Prostate gland (tissue), 2 donors: Measurements from ENCODE around the gene ATP9A. TPM values are rescaled to one million over a fixed set of nuclear protein-coding genes. Genes with fewer than 3 reads are reported as not detected.

Experiments
- DNase-seq: peaks from one replicate; pipeline ENCODE4 v3.0.0-alpha.2; 2019; ENCODE audit warnings: low spot score
- H3K27ac ChIP-seq, 2 donors: fragments of 200-600 bp; sonication (generic); 2 replicates each; pipeline ENCODE4 v1.5.1; 2017 to 2019
- H3K27me3 ChIP-seq: fragments of 200-600 bp; sonication (generic); replicated peaks from 2 replicates; pipeline ENCODE4 v1.5.1; 2019; ENCODE audit not compliant: insufficient read depth
- H3K36me3 ChIP-seq, 2 donors: fragments of 200-600 bp; sonication (generic); 1 replicate in 1 of 2; 2 replicates in 1 of 2; pipeline versions ENCODE4 v1.5.1 to v1.8.1; 2017 to 2019
- H3K4me1 ChIP-seq: fragments of 200-600 bp; sonication (generic); replicated peaks from 2 replicates; pipeline ENCODE4 v1.5.1; 2019
- H3K4me3 ChIP-seq, 2 donors: fragments of 200-600 bp; sonication (generic); 2 replicates each; pipeline ENCODE4 v1.5.1; 2017 to 2019
- H3K9me3 ChIP-seq: fragments of 200-600 bp; sonication (generic); 2 replicates; pipeline ENCODE4 v1.5.1; 2017
- CTCF ChIP-seq, 4 experiments: fragments of 200-600 bp in 2 of 4; fragments of 450-650 bp in 2 of 4; sonication (generic) in 2 of 4; IDR thresholded peaks; 1 replicate in 3 of 4; 2 replicates in 1 of 4; pipeline ENCODE4 v1.5.1; 2016 to 2019; ENCODE audit warnings: antibody characterized with exemption in 4 of 4, mild to moderate bottlenecking in 2 of 4, moderate library complexity in 2 of 4
- POLR2A ChIP-seq: fragments of 450-650 bp; IDR thresholded peaks from one replicate; pipeline ENCODE4 v1.6.1; 2016; ENCODE audit warnings: antibody characterized with exemption, mild to moderate bottlenecking
- POLR2AphosphoS5 ChIP-seq: sonication (generic); formaldehyde crosslinking; IDR thresholded peaks from one replicate; pipeline ENCODE4 v1.6.1; 2017; ENCODE audit warnings: antibody characterized with exemption
- WGBS: methylation state at CpG from one replicate; pipeline ENCODE4 v1.1.5; 2018; 5-methylcytosine and 5-hydroxymethylcytosine counted together
- intact Hi-C: fragments of 100-400 bp; cut with DNase I; formaldehyde crosslinking; loops from one replicate; pipeline ENCODE4 v1.14.2; 2022
- total RNA-seq, 2 donors: library from RNA; depleted of rRNA; stranded (reverse); fragments of >200 nt; gene quantifications; one replicate each; pipeline ENCODE4 v1.1.0, GENCODE V29; 2016

The ATP9A gene
- total RNA-seq, 2 donors from 2014 or later, result 35.1 to 118 TPM

DNA sequence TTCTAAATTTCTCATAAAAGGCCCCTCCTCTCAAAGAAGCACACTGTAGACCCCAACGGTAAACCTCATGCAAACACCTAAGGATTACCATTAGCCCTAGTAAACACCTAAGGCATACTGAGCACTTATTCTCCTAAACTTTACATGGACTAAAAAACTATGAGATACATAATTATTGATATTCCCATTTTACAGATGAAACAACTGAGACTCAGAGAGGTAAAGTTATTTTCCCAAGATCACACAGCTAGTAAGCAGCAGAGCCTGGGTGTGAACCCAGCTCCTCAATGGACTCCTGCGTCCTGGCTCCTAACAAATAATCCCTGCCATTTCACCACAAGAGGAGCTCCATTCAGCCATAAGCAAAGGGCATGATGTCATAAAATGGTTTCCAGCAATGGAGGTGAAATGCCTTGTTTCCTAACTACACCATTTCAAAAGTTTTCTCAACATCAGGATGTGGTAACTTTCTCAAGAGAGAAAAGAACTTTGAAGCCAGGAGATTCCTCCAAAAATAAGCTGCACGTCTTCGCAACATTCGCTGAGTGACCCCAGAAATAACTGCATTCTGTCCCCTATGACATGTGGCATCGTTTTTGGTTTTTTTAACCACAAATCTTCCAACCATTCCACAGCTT lies 4.1 kb downstream of the ATP9A start:
- TF ChIP-seq CTCF (IDR thresholded peaks at IDR 0.05) (no peak), POLR2A (no peak), POLR2AphosphoS5 (no peak)
- H3K36me3 ChIP-seq, result no peaks in the 10 kb centered on the region
- 85% methylated on average over 6 of the region's 6 CpGs for WGBS
- peak overlapping the region in 1 of 2 donors; percentile 1 for H3K27ac ChIP-seq
- no peak overlapping the region for H3K4me3 ChIP-seq
- no peak for DNase-seq
- intact Hi-C loops, result no loop called here
- H3K9me3 ChIP-seq, result no peaks in the 10 kb centered on the region
- no peaks in the 10 kb centered on the region for H3K27me3 ChIP-seq
- H3K4me1 ChIP-seq, result peaks cover 3% of the 10 kb centered on the region

DNA sequence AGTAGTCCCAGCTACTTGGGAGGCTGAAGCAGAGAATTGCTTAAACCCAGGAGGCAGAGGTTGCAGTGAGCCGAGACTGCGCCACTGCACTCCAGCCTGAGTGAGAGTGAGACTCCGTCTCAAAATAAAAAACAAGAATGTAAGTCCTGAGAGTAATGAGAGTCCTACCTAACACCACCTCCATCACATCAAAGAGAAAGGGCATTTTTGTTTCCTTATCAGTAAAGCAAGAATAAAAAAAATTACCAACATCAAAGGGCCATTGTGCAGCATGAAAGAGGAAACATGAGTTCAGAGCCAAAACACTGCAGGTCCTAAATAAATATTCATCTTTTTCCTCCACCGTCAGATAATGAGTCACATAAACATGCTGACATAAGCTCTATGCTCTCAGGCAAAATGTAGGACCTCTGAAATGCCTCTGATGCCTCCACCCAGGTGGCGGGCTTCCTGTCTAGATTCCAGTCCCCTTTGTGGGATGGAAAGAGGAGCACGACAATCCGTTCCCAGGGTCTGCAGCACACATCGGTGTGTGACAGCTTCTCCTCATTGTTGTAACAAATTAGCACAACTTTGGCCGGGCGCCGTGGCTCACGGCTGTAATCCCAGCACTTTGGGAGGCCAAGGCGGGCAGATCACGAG lies 7.2 kb downstream of the ATP9A start:
- WGBS, result 59% methylated on average over 14 of the region's 14 CpGs
- Histone ChIP-seq H3K27ac (peak overlapping the region; percentile 35 to 65), H3K36me3 (no peaks in the 10 kb centered on the region), H3K4me1 (peaks cover 15% of the 10 kb centered on the region), H3K4me3 (no peak overlapping the region), H3K9me3 (no peaks in the 10 kb centered on the region), H3K27me3 (no peaks in the 10 kb centered on the region)
- intact Hi-C loops, result no loop called here
- TF ChIP-seq POLR2A, result no peak
- TF ChIP-seq POLR2AphosphoS5, result peak; percentile 55
- TF ChIP-seq CTCF (IDR thresholded peaks at IDR 0.05), result no peak
- no peak for DNase-seq

- DNase-seq, result no peak
- intact Hi-C loops, result no loop called here
- H3K36me3 ChIP-seq, result no peaks in the 10 kb centered on the region
- H3K27ac ChIP-seq, result peak overlapping the region in 1 of 2 donors; percentile 65
- WGBS, result 90% methylated on average over 14 of the region's 14 CpGs
- no peak overlapping the region for H3K4me3 ChIP-seq
- H3K4me1 ChIP-seq, result peaks cover 15% of the 10 kb centered on the region
- TF ChIP-seq POLR2AphosphoS5 (no peak), POLR2A (no peak), CTCF (IDR thresholded peaks at IDR 0.05) (no peak)
- no peaks in the 10 kb centered on the region for H3K9me3 ChIP-seq
- H3K27me3 ChIP-seq, result no peaks in the 10 kb centered on the region
These were observed 8.2 kb downstream of the ATP9A start for GRCh38 chr20:51759769-51760510.

GRCh38 chr20:51758978-51759544 lies 9.1 kb downstream of the ATP9A start:
- TF ChIP-seq CTCF (IDR thresholded peaks at IDR 0.05) (no peak), POLR2AphosphoS5 (no peak)
- no peaks in the 10 kb centered on the region for H3K9me3 ChIP-seq
- H3K36me3 ChIP-seq, result no peaks in the 10 kb centered on the region
- DNase-seq, result no peak
- no peak overlapping the region for H3K4me3 ChIP-seq
- peaks cover 15% of the 10 kb centered on the region for H3K4me1 ChIP-seq
- intact Hi-C loops, result no loop called here
- peak overlapping the region; percentile 67 to 68 for H3K27ac ChIP-seq
- H3K27me3 ChIP-seq, result no peaks in the 10 kb centered on the region
- WGBS, result 74% methylated on average over 12 of the region's 12 CpGs
